ENCODE results near the gene FCER1G.
"Not testable (repeated sequence)": the region's sequence is repeated elsewhere in the genome, so short reads cannot be mapped to it uniquely, and the experiment has no call there.

Gene FCER1G

GRCh38 chr1:161229896-161230295 is 14.8 kb downstream of the FCER1G start:
- H3K4me1 ChIP-seq (ENCODE audit: control insufficient read depth, insufficient read depth, low read length): peaks cover 4% of the 10 kb centered on the region
- H3K27me3 ChIP-seq (ENCODE audit: control insufficient read depth, insufficient read depth, low read length, poor library complexity, severe bottlenecking): no peaks in the 10 kb centered on the region
- WGBS, 2 experiments: 86 to 87% methylated on average over 3 of the region's 3 CpGs
- H3K4me3 ChIP-seq (ENCODE audit: insufficient read depth, low read depth, low read length): no peak overlapping the region
- H3K27ac ChIP-seq (ENCODE audit: insufficient read depth, low read depth, low read length, poor library complexity, severe bottlenecking): no peak overlapping the region
- no peaks in the 10 kb centered on the region for H3K9me3 ChIP-seq (ENCODE audit: control insufficient read depth, low read length)
- no peaks in the 10 kb centered on the region for H3K36me3 ChIP-seq (ENCODE audit: control insufficient read depth, insufficient read depth, low read length)

DNA sequence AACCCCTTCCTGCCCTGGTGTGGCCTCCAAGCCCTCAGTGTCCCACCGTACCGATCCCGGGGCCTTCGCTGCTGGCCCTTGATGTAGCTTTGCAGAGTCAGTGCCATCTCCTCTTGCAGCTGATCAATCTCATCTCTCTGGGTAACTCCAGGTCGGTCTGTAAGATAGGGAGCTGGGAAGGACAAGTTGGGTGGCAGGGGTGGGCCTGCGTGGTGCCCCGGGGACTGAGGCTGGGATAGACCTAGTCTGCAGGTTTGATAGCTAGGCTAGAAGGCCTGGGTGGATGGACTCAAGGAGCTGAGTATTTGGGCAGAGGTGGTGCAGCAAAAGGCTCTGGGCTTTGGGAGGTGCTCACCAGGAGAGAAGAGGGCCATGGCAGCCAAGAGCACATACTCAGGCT is 15.7 kb downstream of the FCER1G start:
- WGBS, 2 experiments: 97 to 98% methylated on average over 7 of the region's 7 CpGs
- Histone ChIP-seq H3K4me3 (ENCODE audit: insufficient read depth, low read depth, low read length) (no peak overlapping the region), H3K27ac (ENCODE audit: insufficient read depth, low read depth, low read length, poor library complexity, severe bottlenecking) (no peak overlapping the region), H3K36me3 (ENCODE audit: control insufficient read depth, insufficient read depth, low read length) (no peaks in the 10 kb centered on the region), H3K4me1 (ENCODE audit: control insufficient read depth, insufficient read depth, low read length) (peaks cover 4% of the 10 kb centered on the region), H3K27me3 (ENCODE audit: control insufficient read depth, insufficient read depth, low read length, poor library complexity, severe bottlenecking) (no peaks in the 10 kb centered on the region), H3K9me3 (ENCODE audit: control insufficient read depth, low read length) (no peaks in the 10 kb centered on the region)

DNA sequence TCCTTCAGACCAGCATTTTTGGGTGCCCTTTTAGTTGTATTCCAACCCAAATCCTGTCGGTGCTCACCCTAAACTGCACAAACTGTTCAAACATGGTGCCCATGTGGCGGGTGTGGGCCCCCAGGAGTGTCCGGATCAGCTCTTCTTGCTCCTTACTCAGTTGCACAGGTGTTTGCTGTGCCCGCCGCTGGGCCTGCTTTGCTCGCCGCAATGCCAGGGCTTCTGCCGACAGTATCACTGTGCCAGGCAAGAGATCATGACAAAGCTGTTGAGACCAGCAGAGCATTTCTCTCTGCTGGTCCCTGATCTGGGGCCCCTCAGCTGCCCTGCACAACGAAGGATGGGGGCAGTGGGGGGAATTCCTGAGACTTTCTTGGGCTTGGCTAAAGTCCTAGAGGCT is 18.0 kb downstream of the FCER1G start:
- no peaks in the 10 kb centered on the region for H3K27me3 ChIP-seq (ENCODE audit: control insufficient read depth, insufficient read depth, low read length, poor library complexity, severe bottlenecking)
- no peak overlapping the region for H3K4me3 ChIP-seq (ENCODE audit: insufficient read depth, low read depth, low read length)
- H3K4me1 ChIP-seq (ENCODE audit: control insufficient read depth, insufficient read depth, low read length): no peaks in the 10 kb centered on the region
- 87 to 90% methylated on average over 9 of the region's 9 CpGs for WGBS, 2 experiments
- no peaks in the 10 kb centered on the region for H3K36me3 ChIP-seq (ENCODE audit: control insufficient read depth, insufficient read depth, low read length)
- H3K9me3 ChIP-seq (ENCODE audit: control insufficient read depth, low read length): no peaks in the 10 kb centered on the region
- H3K27ac ChIP-seq (ENCODE audit: insufficient read depth, low read depth, low read length, poor library complexity, severe bottlenecking): no peak overlapping the region

DNA sequence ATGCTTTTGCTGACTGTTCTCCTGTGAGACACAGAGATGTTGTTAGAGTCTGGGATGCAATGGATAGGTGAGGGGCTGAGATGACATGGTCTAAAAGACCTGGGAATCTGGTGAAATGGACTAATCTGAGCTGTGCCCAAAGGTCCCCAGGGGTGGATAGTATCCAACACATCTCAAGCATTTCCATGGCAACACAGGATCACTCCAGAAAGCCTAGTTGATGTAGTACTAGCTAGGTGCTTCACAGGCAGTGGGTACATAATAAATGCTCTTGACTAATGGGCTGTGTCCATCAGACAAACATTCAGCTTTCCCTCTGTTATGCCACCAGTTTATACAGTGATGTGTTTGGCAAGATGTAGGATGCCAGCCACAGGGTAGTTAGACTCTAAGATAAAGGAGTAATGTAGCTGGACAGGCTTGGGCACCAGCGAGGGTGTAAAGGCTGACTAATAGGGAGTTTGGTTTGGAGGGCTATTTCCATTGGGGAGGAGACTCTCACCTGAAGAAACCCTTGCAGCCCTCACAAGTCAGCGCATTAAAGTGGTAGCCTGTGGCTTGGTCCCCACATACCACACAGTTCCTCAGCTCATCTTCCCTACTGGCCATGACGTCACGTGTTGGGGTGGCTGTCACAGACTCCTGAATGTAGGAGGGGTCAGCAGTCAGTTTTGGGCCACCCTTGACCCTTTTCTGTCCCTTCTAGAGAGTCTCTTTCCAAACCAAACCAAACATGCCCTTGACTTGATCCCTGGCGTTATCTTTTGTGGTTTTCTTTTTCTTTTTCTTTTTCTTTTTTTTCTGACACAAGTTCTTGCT is 21.1 kb downstream of the FCER1G start:
- H3K4me3 ChIP-seq (ENCODE audit: insufficient read depth, low read depth, low read length): no peak overlapping the region
- H3K9me3 ChIP-seq (ENCODE audit: control insufficient read depth, low read length): no peaks in the 10 kb centered on the region
- no peaks in the 10 kb centered on the region for H3K27me3 ChIP-seq (ENCODE audit: control insufficient read depth, insufficient read depth, low read length, poor library complexity, severe bottlenecking)
- no peaks in the 10 kb centered on the region for H3K4me1 ChIP-seq (ENCODE audit: control insufficient read depth, insufficient read depth, low read length)
- H3K36me3 ChIP-seq (ENCODE audit: control insufficient read depth, insufficient read depth, low read length): no peaks in the 10 kb centered on the region
- H3K27ac ChIP-seq (ENCODE audit: insufficient read depth, low read depth, low read length, poor library complexity, severe bottlenecking): no peak overlapping the region
- 95% methylated on average over 5 of the region's 5 CpGs for WGBS, 2 experiments

GRCh38 chr1:161238039-161238473 is 23.0 kb downstream of the FCER1G start, which contains the start of gene NR1I3:
Gene NR1I3, minus strand, starts transcription at chr1:161238203. Its CDS starts 1,638 bp downstream, at chr1:161236565.
- 80 to 84% methylated on average over 4 of the region's 4 CpGs for WGBS, 2 experiments
- Histone ChIP-seq H3K4me3 (ENCODE audit: insufficient read depth, low read depth, low read length) (no peak within 1 kb of the TSS), H3K27me3 (ENCODE audit: control insufficient read depth, insufficient read depth, low read length, poor library complexity, severe bottlenecking) (no peaks in the 10 kb centered on the region), H3K4me1 (ENCODE audit: control insufficient read depth, insufficient read depth, low read length) (no peaks in the 10 kb centered on the region), H3K27ac (ENCODE audit: insufficient read depth, low read depth, low read length, poor library complexity, severe bottlenecking) (no peak within 1 kb of the TSS), H3K36me3 (ENCODE audit: control insufficient read depth, insufficient read depth, low read length) (no peaks in the 10 kb centered on the region), H3K9me3 (ENCODE audit: control insufficient read depth, low read length) (no peaks in the 10 kb centered on the region)

DNA sequence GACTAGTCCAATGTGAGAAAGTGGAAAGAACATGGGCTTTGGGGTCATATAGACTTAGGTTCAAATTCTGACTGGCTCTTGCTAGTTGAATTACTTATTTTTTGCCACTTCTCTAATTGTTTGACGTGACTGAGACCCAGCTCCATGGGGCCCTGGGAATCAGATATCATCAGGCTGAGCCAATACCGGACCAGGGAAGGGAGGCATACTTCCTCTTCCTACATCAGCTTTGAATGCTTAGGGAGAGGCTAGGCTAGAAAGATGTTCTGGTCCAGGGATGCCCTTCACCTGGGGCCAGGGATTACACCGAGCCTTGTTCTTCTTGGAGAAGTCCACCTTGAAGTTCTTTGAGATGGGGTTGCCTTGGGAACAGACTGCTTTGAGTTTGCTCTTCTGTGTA is 26.6 kb downstream of the FCER1G start:
- H3K27me3 ChIP-seq (ENCODE audit: control insufficient read depth, insufficient read depth, low read length, poor library complexity, severe bottlenecking): no peaks in the 10 kb centered on the region
- H3K4me3 ChIP-seq (ENCODE audit: insufficient read depth, low read depth, low read length): no peak overlapping the region
- H3K4me1 ChIP-seq (ENCODE audit: control insufficient read depth, insufficient read depth, low read length): no peaks in the 10 kb centered on the region
- H3K36me3 ChIP-seq (ENCODE audit: control insufficient read depth, insufficient read depth, low read length): no peaks in the 10 kb centered on the region
- H3K9me3 ChIP-seq (ENCODE audit: control insufficient read depth, low read length): no peaks in the 10 kb centered on the region
- H3K27ac ChIP-seq (ENCODE audit: insufficient read depth, low read depth, low read length, poor library complexity, severe bottlenecking): no peak overlapping the region
- 80 to 84% methylated on average over 3 of the region's 3 CpGs for WGBS, 2 experiments

GRCh38 chr1:161242313-161242712 is 27.2 kb downstream of the FCER1G start:
- Histone ChIP-seq H3K4me1 (ENCODE audit: control insufficient read depth, insufficient read depth, low read length) (no peaks in the 10 kb centered on the region), H3K27ac (ENCODE audit: insufficient read depth, low read depth, low read length, poor library complexity, severe bottlenecking) (no peak overlapping the region), H3K4me3 (ENCODE audit: insufficient read depth, low read depth, low read length) (no peak overlapping the region), H3K36me3 (ENCODE audit: control insufficient read depth, insufficient read depth, low read length) (no peaks in the 10 kb centered on the region), H3K27me3 (ENCODE audit: control insufficient read depth, insufficient read depth, low read length, poor library complexity, severe bottlenecking) (no peaks in the 10 kb centered on the region), H3K9me3 (ENCODE audit: control insufficient read depth, low read length) (no peaks in the 10 kb centered on the region)
- WGBS, 2 experiments: 88 to 93% methylated on average over 2 of the region's 2 CpGs

- H3K27me3 ChIP-seq (ENCODE audit: control insufficient read depth, insufficient read depth, low read length, poor library complexity, severe bottlenecking): no peaks in the 10 kb centered on the region
- WGBS, 2 experiments: 90 to 93% methylated on average over 4 of the region's 4 CpGs
- no peaks in the 10 kb centered on the region for H3K4me1 ChIP-seq (ENCODE audit: control insufficient read depth, insufficient read depth, low read length)
- no peak overlapping the region for H3K27ac ChIP-seq (ENCODE audit: insufficient read depth, low read depth, low read length, poor library complexity, severe bottlenecking)
- no peaks in the 10 kb centered on the region for H3K9me3 ChIP-seq (ENCODE audit: control insufficient read depth, low read length)
- H3K4me3 ChIP-seq (ENCODE audit: insufficient read depth, low read depth, low read length): no peak overlapping the region
- no peaks in the 10 kb centered on the region for H3K36me3 ChIP-seq (ENCODE audit: control insufficient read depth, insufficient read depth, low read length)
These were observed 29.8 kb downstream of the FCER1G start for GRCh38 chr1:161244888-161245287.

DNA sequence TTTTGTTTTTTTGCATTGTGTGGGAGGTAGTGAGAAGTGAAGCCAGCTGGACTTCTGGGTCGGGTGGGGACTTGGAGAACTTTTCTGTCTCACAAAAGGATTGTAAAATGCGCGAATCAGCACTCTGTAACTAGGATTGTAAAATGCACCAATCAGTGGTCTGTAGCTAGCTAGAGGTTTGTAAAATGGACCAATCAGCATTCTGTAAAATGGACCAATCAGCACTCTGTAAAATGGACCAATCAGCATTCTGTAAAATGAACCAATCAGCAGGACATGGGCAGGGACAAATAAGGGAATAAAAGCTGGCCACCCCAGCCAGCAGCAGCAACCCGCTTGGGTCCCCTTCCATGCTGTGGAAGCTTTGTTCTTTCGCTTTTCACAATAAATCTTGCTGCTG is 35.0 kb downstream of the FCER1G start:
- not testable (repeated sequence) for H3K27me3 ChIP-seq (ENCODE audit: control insufficient read depth, insufficient read depth, low read length, poor library complexity, severe bottlenecking); H3K27ac ChIP-seq (ENCODE audit: insufficient read depth, low read depth, low read length, poor library complexity, severe bottlenecking); H3K36me3 ChIP-seq (ENCODE audit: control insufficient read depth, insufficient read depth, low read length); H3K9me3 ChIP-seq (ENCODE audit: control insufficient read depth, low read length); H3K4me3 ChIP-seq (ENCODE audit: insufficient read depth, low read depth, low read length); H3K4me1 ChIP-seq (ENCODE audit: control insufficient read depth, insufficient read depth, low read length)
- 92 to 95% methylated on average over 5 of the region's 5 CpGs for WGBS, 2 experiments

DNA sequence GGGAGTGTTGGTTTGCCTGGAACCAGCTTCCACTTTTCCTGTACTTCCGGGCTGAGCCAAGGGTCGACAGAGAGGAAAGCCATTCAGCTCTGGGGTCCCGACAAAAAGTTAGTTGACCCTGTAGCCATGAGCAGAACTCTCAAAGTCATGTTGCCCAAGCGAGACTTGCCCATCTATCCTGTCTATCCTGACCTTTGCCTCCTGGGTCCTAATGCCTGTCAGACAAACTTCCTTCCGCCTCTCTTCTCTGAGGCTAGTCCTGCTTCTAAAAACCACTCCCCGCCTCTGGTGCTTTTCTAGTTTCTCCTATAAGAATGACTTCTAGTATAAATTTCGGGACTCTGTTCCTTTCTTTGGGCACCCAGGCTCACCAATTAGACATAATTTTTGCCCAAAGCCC is 35.7 kb downstream of the FCER1G start:
- Histone ChIP-seq H3K27ac (ENCODE audit: insufficient read depth, low read depth, low read length, poor library complexity, severe bottlenecking) (no peak overlapping the region), H3K36me3 (ENCODE audit: control insufficient read depth, insufficient read depth, low read length) (no peaks in the 10 kb centered on the region), H3K9me3 (ENCODE audit: control insufficient read depth, low read length) (no peaks in the 10 kb centered on the region), H3K4me3 (ENCODE audit: insufficient read depth, low read depth, low read length) (no peak overlapping the region), H3K4me1 (ENCODE audit: control insufficient read depth, insufficient read depth, low read length) (no peaks in the 10 kb centered on the region), H3K27me3 (ENCODE audit: control insufficient read depth, insufficient read depth, low read length, poor library complexity, severe bottlenecking) (no peaks in the 10 kb centered on the region)
- WGBS, 2 experiments: 80 to 83% methylated on average over 7 of the region's 7 CpGs

Measured in ectodermal cell (in vitro differentiated cells).